GM23338 (cell line): ENCODE data around the gene BLZF1. TPM values are rescaled to one million over a fixed set of nuclear protein-coding genes. Genes with fewer than 3 reads are reported as not detected.

Source experiments
- ATAC-seq: fragments of 200-7000 bp; cut with Tn5 transposase; 3 replicates; pipeline ENCODE4 v1.9.1; 2020
- DNase-seq: peaks from one replicate; pipeline ENCODE4 v3.0.0-alpha.2; 2015; ENCODE audit warnings: low spot score
- H2AFZ ChIP-seq: fragments of 200-600 bp; sonication (generic); 2 replicates; pipeline ENCODE4 v1.8.0; 2016; ENCODE audit warnings: antibody characterized with exemption, mild to moderate bottlenecking, moderate library complexity
- H3F3A ChIP-seq: fragments of 200-600 bp; sonication (generic); replicated peaks from 2 replicates; pipeline ENCODE4 v1.8.0; 2017; ENCODE audit warnings: antibody characterized with exemption, mixed run types, low read depth
- H3K27ac ChIP-seq: fragments of 200-600 bp; sonication (generic); 2 replicates; pipeline ENCODE4 v1.6.1; 2016; ENCODE audit warnings: low read depth
- H3K27me3 ChIP-seq: fragments of 200-600 bp; sonication (generic); 2 replicates; pipeline ENCODE4 v1.8.0; 2016; ENCODE audit warnings: mild to moderate bottlenecking, mixed run types, moderate library complexity; ENCODE audit not compliant: insufficient read depth
- H3K36me3 ChIP-seq: fragments of 200-600 bp; sonication (generic); 2 replicates; pipeline ENCODE4 v1.8.0; 2016; ENCODE audit warnings: mild to moderate bottlenecking; ENCODE audit not compliant: insufficient read depth
- H3K4me1 ChIP-seq: fragments of 200-600 bp; sonication (generic); 2 replicates; pipeline ENCODE4 v1.8.0; 2016; ENCODE audit warnings: mild to moderate bottlenecking, moderate library complexity; ENCODE audit not compliant: insufficient read depth
- H3K4me2 ChIP-seq: fragments of 200-600 bp; sonication (generic); 2 replicates; pipeline ENCODE4 v1.7.1; 2017; ENCODE audit warnings: mixed run types
- H3K4me3 ChIP-seq: fragments of 200-600 bp; sonication (generic); 2 replicates; pipeline ENCODE4 v1.6.1; 2016; ENCODE audit warnings: mixed run types
- H3K79me2 ChIP-seq: fragments of 200-600 bp; sonication (generic); replicated peaks from 2 replicates; pipeline ENCODE4 v1.8.0; 2017; ENCODE audit warnings: mild to moderate bottlenecking; ENCODE audit not compliant: insufficient read depth
- H3K9me2 ChIP-seq: fragments of 200-600 bp; sonication (generic); 2 replicates; pipeline ENCODE4 v1.8.0; 2017; ENCODE audit not compliant: insufficient read depth
- H4K20me1 ChIP-seq: fragments of 200-600 bp; sonication (generic); replicated peaks from 2 replicates; pipeline ENCODE4 v1.8.0; 2017; ENCODE audit warnings: mild to moderate bottlenecking; ENCODE audit not compliant: insufficient read depth
- H3K27ac Mint-ChIP-seq: 2 replicates; pipeline ENCODE4 v1.8.0; 2020; ENCODE audit warnings: inconsistent platforms, mild to moderate bottlenecking, moderate library complexity, mixed read lengths
- H3K27me3 Mint-ChIP-seq: 3 replicates; pipeline ENCODE4 v1.8.0; 2022; ENCODE audit warnings: low read depth, mild to moderate bottlenecking, moderate library complexity, mixed read lengths, inconsistent platforms; ENCODE audit not compliant: insufficient read depth, poor library complexity
- H3K36me3 Mint-ChIP-seq: 3 replicates; pipeline ENCODE4 v1.8.0; 2021; ENCODE audit warnings: low read depth, mild to moderate bottlenecking, inconsistent platforms, moderate library complexity, mixed read lengths
- H3K4me1 Mint-ChIP-seq: 3 replicates; pipeline ENCODE4 v1.8.0; 2020; ENCODE audit warnings: mild to moderate bottlenecking, inconsistent platforms, mixed read lengths
- H3K4me3 Mint-ChIP-seq: 3 replicates; pipeline ENCODE4 v1.8.0; 2021; ENCODE audit warnings: moderate library complexity, mild to moderate bottlenecking, inconsistent platforms, mixed read lengths
- H3K9me3 Mint-ChIP-seq: 3 replicates; pipeline ENCODE4 v1.8.0; 2020; ENCODE audit warnings: moderate library complexity, mild to moderate bottlenecking, inconsistent platforms, mixed read lengths
- CREB1 ChIP-seq: fragments of 250-450 bp; sonication (Bioruptor Pico); IDR thresholded peaks from 2 replicates; pipeline ENCODE4 v1.5.0; 2020; ENCODE audit warnings: low read depth, mild to moderate bottlenecking, moderate library complexity
- EZH2 ChIP-seq: fragments of 200-600 bp; sonication (generic); IDR thresholded peaks from one replicate; pipeline ENCODE4 v1.8.0; 2017; ENCODE audit warnings: antibody characterized with exemption, mild to moderate bottlenecking, low read depth; ENCODE audit not compliant: unreplicated experiment
- EZH2phosphoT487 ChIP-seq: fragments of 200-600 bp; sonication (generic); IDR thresholded peaks from one replicate; pipeline ENCODE4 v1.8.1; 2018; ENCODE audit warnings: antibody characterized with exemption; ENCODE audit not compliant: unreplicated experiment
- JUNB ChIP-seq: IDR thresholded peaks from one replicate; pipeline ENCODE4 v1.6.1; 2016; ENCODE audit warnings: antibody characterized with exemption; ENCODE audit not compliant: unreplicated experiment
- NANOG ChIP-seq: IDR thresholded peaks from 2 replicates; pipeline ENCODE4 v1.6.1; 2016; ENCODE audit warnings: antibody characterized with exemption, borderline replicate concordance
- POLR2AphosphoS5 ChIP-seq: IDR thresholded peaks from 2 replicates; pipeline ENCODE4 v1.6.1; 2016; ENCODE audit warnings: antibody characterized with exemption, low read depth
- STAT1 ChIP-seq: IDR thresholded peaks from one replicate; pipeline ENCODE4 v1.6.1; 2016; ENCODE audit warnings: antibody characterized with exemption; ENCODE audit not compliant: unreplicated experiment
- ZNF114 ChIP-seq: fragments of 250-450 bp; sonication (Bioruptor Pico); IDR thresholded peaks from 2 replicates; pipeline ENCODE4 v1.5.0; 2020; ENCODE audit warnings: mild to moderate bottlenecking, moderate library complexity
- polyA plus RNA-seq: library from polyadenylated mRNA; unstranded; fragments of >200 nt; fragmentation: Nextera tagmentation; extraction: Ambion mirVana; gene quantifications from 2 replicates; pipeline ENCODE4 v1.2.1, GENCODE V29; 2016
- total RNA-seq: library from RNA; depleted of rRNA; stranded (reverse); fragments of >200 nt; shearing (Covaris generic); gene quantifications from 2 replicates; pipeline ENCODE4 v1.2.3, GENCODE V29; 2014
- TF ChIP-seq, protein P1 (sequence below), 2 experiments: fragments of 200-600 bp in 1 of 2; sonication (generic) in 1 of 2; conservative IDR thresholded peaks; 2 replicates each; pipeline versions ENCODE4 v1.5.1 to v1.6.1; 2016 to 2017; ENCODE audit warnings: antibody characterized with exemption in 2 of 2, low read depth in 2 of 2, mild to moderate bottlenecking in 2 of 2, moderate library complexity in 1 of 2
- TF ChIP-seq, protein P2 (sequence below): IDR thresholded peaks from 2 replicates; pipeline ENCODE4 v1.6.1; 2016; ENCODE audit warnings: antibody characterized with exemption
- TF ChIP-seq, protein P3 (sequence below): fragments of 250-450 bp; sonication (Bioruptor Pico); IDR thresholded peaks from 2 replicates; pipeline ENCODE4 v1.5.0; 2020; ENCODE audit warnings: mild to moderate bottlenecking, moderate library complexity

BLZF1 gene
- total and polyA plus RNA-seq, 2 experiments from 2014 or later: 9.5 to 14.5 TPM

DNA sequence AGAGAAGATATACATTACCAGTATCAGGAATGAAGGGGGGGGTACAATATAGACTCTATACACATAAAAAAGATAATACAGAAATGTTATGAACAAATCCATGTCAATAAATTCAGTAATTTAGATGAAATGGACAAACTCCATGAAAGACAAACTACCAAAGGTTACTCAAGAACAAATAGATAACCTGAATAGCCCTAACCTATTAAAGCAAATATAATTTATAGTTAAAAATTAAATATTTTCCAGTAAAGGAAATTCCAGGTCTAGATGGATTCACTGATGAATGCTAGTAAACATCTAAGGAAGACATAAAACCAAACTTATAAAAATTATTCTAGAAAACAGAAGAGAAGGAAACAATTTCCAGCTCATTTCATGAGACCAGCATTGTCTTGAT lies 13.2 kb downstream of the BLZF1 start (continued):
- TF ChIP-seq, protein P1, sequence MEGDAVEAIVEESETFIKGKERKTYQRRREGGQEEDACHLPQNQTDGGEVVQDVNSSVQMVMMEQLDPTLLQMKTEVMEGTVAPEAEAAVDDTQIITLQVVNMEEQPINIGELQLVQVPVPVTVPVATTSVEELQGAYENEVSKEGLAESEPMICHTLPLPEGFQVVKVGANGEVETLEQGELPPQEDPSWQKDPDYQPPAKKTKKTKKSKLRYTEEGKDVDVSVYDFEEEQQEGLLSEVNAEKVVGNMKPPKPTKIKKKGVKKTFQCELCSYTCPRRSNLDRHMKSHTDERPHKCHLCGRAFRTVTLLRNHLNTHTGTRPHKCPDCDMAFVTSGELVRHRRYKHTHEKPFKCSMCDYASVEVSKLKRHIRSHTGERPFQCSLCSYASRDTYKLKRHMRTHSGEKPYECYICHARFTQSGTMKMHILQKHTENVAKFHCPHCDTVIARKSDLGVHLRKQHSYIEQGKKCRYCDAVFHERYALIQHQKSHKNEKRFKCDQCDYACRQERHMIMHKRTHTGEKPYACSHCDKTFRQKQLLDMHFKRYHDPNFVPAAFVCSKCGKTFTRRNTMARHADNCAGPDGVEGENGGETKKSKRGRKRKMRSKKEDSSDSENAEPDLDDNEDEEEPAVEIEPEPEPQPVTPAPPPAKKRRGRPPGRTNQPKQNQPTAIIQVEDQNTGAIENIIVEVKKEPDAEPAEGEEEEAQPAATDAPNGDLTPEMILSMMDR (conservative IDR thresholded peaks at IDR 0.05; ENCODE audit: low read depth in 2 of 2): no peak
- no peak for TF ChIP-seq EZH2

DNA sequence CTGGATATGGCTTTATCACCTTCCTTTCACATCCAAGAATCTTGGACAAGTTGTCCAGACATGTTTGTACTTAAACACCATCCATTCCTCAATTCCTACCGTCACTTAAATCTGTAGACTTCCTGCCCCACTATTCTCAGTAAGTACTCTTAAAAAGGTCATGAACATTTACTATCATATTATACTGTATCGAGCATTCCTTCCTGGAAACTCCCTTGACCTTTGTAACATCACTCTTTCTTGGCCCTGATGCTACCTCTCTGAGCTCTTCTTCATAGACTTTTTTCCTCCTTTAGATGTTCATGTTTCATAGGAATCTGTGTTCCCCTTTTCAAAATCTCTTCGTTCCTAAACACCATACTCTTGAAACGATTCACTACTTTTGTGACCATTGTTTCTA lies 15.5 kb downstream of the BLZF1 start:
- ATAC-seq (no peak), DNase-seq (no peak)
- Histone ChIP-seq H3K4me2 (no peak overlapping the region), H3F3A (no peaks in the 10 kb centered on the region), H3K79me2 (no peaks in the 10 kb centered on the region), H3K4me1 (no peaks in the 10 kb centered on the region), H3K27ac (no peak overlapping the region), H4K20me1 (no peaks in the 10 kb centered on the region), H3K9me2 (no peaks in the 10 kb centered on the region), H3K4me3 (no peak overlapping the region), H2AFZ (no peak overlapping the region), H3K27me3 (no peaks in the 10 kb centered on the region), H3K36me3 (peaks cover 16% of the 10 kb centered on the region; the same call in 1 of the 2 replicates)
- H3K9me3 Mint-ChIP-seq: no peaks in the 10 kb centered on the region
- H3K27me3 Mint-ChIP-seq: no peaks in the 10 kb centered on the region
- peaks cover 3% of the 10 kb centered on the region; the same call in 2 of the 3 replicates for H3K36me3 Mint-ChIP-seq
- no peaks in the 10 kb centered on the region for H3K4me1 Mint-ChIP-seq
- no peak overlapping the region for H3K4me3 Mint-ChIP-seq
- no peak overlapping the region for H3K27ac Mint-ChIP-seq
- TF ChIP-seq JUNB (no peak), POLR2AphosphoS5 (no peak), NANOG (no peak), EZH2 (no peak), CREB1 (no peak), EZH2phosphoT487 (no peak), STAT1 (no peak), ZNF114 (no peak)
- TF ChIP-seq, protein P1 (conservative IDR thresholded peaks at IDR 0.05; ENCODE audit: low read depth in 2 of 2): no peak
- TF ChIP-seq, protein P2, sequence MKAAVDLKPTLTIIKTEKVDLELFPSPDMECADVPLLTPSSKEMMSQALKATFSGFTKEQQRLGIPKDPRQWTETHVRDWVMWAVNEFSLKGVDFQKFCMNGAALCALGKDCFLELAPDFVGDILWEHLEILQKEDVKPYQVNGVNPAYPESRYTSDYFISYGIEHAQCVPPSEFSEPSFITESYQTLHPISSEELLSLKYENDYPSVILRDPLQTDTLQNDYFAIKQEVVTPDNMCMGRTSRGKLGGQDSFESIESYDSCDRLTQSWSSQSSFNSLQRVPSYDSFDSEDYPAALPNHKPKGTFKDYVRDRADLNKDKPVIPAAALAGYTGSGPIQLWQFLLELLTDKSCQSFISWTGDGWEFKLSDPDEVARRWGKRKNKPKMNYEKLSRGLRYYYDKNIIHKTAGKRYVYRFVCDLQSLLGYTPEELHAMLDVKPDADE: no peak
- TF ChIP-seq, protein P3, sequence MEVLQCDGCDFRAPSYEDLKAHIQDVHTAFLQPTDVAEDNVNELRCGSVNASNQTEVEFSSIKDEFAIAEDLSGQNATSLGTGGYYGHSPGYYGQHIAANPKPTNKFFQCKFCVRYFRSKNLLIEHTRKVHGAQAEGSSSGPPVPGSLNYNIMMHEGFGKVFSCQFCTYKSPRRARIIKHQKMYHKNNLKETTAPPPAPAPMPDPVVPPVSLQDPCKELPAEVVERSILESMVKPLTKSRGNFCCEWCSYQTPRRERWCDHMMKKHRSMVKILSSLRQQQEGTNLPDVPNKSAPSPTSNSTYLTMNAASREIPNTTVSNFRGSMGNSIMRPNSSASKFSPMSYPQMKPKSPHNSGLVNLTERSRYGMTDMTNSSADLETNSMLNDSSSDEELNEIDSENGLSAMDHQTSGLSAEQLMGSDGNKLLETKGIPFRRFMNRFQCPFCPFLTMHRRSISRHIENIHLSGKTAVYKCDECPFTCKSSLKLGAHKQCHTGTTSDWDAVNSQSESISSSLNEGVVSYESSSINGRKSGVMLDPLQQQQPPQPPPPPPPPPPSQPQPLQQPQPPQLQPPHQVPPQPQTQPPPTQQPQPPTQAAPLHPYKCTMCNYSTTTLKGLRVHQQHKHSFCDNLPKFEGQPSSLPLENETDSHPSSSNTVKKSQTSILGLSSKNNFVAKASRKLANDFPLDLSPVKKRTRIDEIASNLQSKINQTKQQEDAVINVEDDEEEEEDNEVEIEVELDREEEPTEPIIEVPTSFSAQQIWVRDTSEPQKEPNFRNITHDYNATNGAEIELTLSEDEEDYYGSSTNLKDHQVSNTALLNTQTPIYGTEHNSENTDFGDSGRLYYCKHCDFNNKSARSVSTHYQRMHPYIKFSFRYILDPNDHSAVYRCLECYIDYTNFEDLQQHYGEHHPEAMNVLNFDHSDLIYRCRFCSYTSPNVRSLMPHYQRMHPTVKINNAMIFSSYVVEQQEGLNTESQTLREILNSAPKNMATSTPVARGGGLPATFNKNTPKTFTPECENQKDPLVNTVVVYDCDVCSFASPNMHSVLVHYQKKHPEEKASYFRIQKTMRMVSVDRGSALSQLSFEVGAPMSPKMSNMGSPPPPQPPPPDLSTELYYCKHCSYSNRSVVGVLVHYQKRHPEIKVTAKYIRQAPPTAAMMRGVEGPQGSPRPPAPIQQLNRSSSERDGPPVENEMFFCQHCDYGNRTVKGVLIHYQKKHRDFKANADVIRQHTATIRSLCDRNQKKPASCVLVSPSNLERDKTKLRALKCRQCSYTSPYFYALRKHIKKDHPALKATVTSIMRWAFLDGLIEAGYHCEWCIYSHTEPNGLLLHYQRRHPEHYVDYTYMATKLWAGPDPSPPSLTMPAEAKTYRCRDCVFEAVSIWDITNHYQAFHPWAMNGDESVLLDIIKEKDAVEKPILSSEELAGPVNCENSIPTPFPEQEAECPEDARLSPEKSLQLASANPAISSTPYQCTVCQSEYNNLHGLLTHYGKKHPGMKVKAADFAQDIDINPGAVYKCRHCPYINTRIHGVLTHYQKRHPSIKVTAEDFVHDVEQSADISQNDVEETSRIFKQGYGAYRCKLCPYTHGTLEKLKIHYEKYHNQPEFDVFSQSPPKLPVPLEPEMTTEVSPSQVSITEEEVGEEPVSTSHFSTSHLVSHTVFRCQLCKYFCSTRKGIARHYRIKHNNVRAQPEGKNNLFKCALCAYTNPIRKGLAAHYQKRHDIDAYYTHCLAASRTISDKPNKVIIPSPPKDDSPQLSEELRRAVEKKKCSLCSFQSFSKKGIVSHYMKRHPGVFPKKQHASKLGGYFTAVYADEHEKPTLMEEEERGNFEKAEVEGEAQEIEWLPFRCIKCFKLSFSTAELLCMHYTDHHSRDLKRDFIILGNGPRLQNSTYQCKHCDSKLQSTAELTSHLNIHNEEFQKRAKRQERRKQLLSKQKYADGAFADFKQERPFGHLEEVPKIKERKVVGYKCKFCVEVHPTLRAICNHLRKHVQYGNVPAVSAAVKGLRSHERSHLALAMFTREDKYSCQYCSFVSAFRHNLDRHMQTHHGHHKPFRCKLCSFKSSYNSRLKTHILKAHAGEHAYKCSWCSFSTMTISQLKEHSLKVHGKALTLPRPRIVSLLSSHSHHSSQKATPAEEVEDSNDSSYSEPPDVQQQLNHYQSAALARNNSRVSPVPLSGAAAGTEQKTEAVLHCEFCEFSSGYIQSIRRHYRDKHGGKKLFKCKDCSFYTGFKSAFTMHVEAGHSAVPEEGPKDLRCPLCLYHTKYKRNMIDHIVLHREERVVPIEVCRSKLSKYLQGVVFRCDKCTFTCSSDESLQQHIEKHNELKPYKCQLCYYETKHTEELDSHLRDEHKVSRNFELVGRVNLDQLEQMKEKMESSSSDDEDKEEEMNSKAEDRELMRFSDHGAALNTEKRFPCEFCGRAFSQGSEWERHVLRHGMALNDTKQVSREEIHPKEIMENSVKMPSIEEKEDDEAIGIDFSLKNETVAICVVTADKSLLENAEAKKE (CRISPR knock-in tag): no peak
